IMR-90 (cell line): ENCODE data around the gene GPHA2. TPM values are rescaled to one million over a fixed set of nuclear protein-coding genes. Genes with fewer than 3 reads are reported as not detected.

Source experiments
- ATAC-seq: fragments of 200-7000 bp; cut with Tn5 transposase; 2 replicates; pipeline ENCODE4 v1.9.1; 2020; ENCODE audit warnings: low read depth, mild to moderate bottlenecking, moderate library complexity
- BruUV-seq: library from RNA; stranded (reverse); fragments of 400-500 nt; replicated peaks from 2 replicates; lab custom pipeline; 2021; lab: Mats Ljungman, UMichigan
- CTCF ChIA-PET: fragments of 300-600 bp; formaldehyde crosslinking; extraction: SDS; loops from one replicate; lab custom pipeline; 2021; ENCODE audit warnings: antibody characterized with exemption; lab: Yijun Ruan, JAX
- POLR2A ChIA-PET: fragments of 300-600 bp; sonication (Branson Sonifier 250); formaldehyde crosslinking; loops from one replicate; lab custom pipeline; 2022; ENCODE audit warnings: antibody characterized with exemption; ENCODE audit not compliant: unreplicated experiment; lab: Charles Lee
- DNase-seq: peaks from one replicate; pipeline ENCODE4 v3.0.0; 2013
- H2AFZ ChIP-seq: replicated peaks from 2 replicates; pipeline ENCODE3; 2013; ENCODE audit warnings: low read length, mild to moderate bottlenecking; ENCODE audit not compliant: poor library complexity
- H2AK5ac ChIP-seq: 2 replicates; pipeline ENCODE4 v1.6.1; 2013; ENCODE audit warnings: low read depth, low read length, inconsistent platforms
- H2AK9ac ChIP-seq: replicated peaks from 2 replicates; pipeline ENCODE3; 2013; ENCODE audit warnings: mild to moderate bottlenecking, low read depth, low read length, moderate library complexity; ENCODE audit not compliant: poor library complexity
- H2BK120ac ChIP-seq: 2 replicates; pipeline ENCODE4 v1.6.1; 2013; ENCODE audit warnings: low read depth, low read length, inconsistent platforms
- H2BK15ac ChIP-seq: 3 replicates; pipeline ENCODE4 v1.6.1; 2013; ENCODE audit warnings: low read depth, low read length, inconsistent platforms
- H2BK20ac ChIP-seq: 2 replicates; pipeline ENCODE4 v1.6.1; 2013; ENCODE audit warnings: low read depth, mild to moderate bottlenecking, inconsistent platforms, low read length, moderate library complexity
- H2BK5ac ChIP-seq: 2 replicates; pipeline ENCODE4 v1.6.1; 2013; ENCODE audit warnings: mild to moderate bottlenecking, low read depth, low read length, inconsistent platforms; ENCODE audit not compliant: poor library complexity, severe bottlenecking
- H3K14ac ChIP-seq: replicated peaks from 2 replicates; pipeline ENCODE4 v1.6.1; 2013; ENCODE audit warnings: low read depth, low read length, inconsistent platforms
- H3K18ac ChIP-seq: 2 replicates; pipeline ENCODE4 v1.6.1; 2013; ENCODE audit warnings: low read depth, low read length, control low read depth
- H3K23ac ChIP-seq: 2 replicates; pipeline ENCODE4 v1.6.1; 2013; ENCODE audit warnings: low read depth, low read length, inconsistent platforms
- H3K27ac ChIP-seq: 2 replicates; pipeline ENCODE4 v1.5.1; 2013; ENCODE audit warnings: mild to moderate bottlenecking, control low read depth, low read length; ENCODE audit not compliant: insufficient read depth
- H3K27me3 ChIP-seq: 2 replicates; pipeline ENCODE4 v1.6.1; 2013; ENCODE audit warnings: low read length; ENCODE audit not compliant: control insufficient read depth, insufficient read depth
- H3K36me3 ChIP-seq: 2 replicates; pipeline ENCODE4 v1.6.1; 2013; ENCODE audit warnings: low read length, mixed read lengths; ENCODE audit not compliant: control insufficient read depth, insufficient read depth
- H3K4ac ChIP-seq: 2 replicates; pipeline ENCODE4 v1.6.1; 2013; ENCODE audit warnings: low read depth, low read length, inconsistent platforms
- H3K4me1 ChIP-seq: 2 replicates; pipeline ENCODE4 v1.6.1; 2013; ENCODE audit warnings: low read length, mixed read lengths; ENCODE audit not compliant: control insufficient read depth, insufficient read depth
- H3K4me2 ChIP-seq: 2 replicates; pipeline ENCODE4 v1.6.1; 2013; ENCODE audit warnings: low read depth, mild to moderate bottlenecking, control low read depth, low read length, moderate library complexity
- H3K4me3 ChIP-seq: 2 replicates; pipeline ENCODE4 v1.5.1; 2013; ENCODE audit warnings: low read depth, mild to moderate bottlenecking, control low read depth, low read length, moderate library complexity; ENCODE audit not compliant: insufficient read depth
- H3K56ac ChIP-seq: 2 replicates; pipeline ENCODE4 v1.6.1; 2013; ENCODE audit warnings: low read length, inconsistent platforms; ENCODE audit not compliant: insufficient read depth; ENCODE audit errors: extremely low read depth
- H3K79me1 ChIP-seq, 2 experiments: 2 replicates each; pipeline ENCODE4 v1.6.1; 2013; ENCODE audit warnings: low read length in 2 of 2, inconsistent platforms in 1 of 2, low read depth in 1 of 2
- H3K9ac ChIP-seq: 2 replicates; pipeline ENCODE4 v1.6.1; 2013; ENCODE audit warnings: low read depth, low read length, control low read depth
- H3K9me1 ChIP-seq: 2 replicates; pipeline ENCODE4 v1.6.1; 2013; ENCODE audit warnings: low read length, inconsistent platforms; ENCODE audit not compliant: insufficient read depth
- H3K9me3 ChIP-seq: 2 replicates; pipeline ENCODE4 v1.6.1; 2013; ENCODE audit warnings: low read length; ENCODE audit not compliant: control insufficient read depth, insufficient read depth
- H4K20me1 ChIP-seq: 2 replicates; pipeline ENCODE4 v1.6.1; 2013; ENCODE audit warnings: low read length, inconsistent platforms; ENCODE audit not compliant: insufficient read depth
- H4K5ac ChIP-seq: 2 replicates; pipeline ENCODE4 v1.6.1; 2013; ENCODE audit warnings: mild to moderate bottlenecking, low read depth, low read length, control low read depth
- H4K8ac ChIP-seq, 2 experiments: 2 replicates each; pipeline ENCODE4 v1.6.1; 2013; ENCODE audit warnings: low read depth in 2 of 2, low read length in 2 of 2, control low read depth in 1 of 2, inconsistent platforms in 1 of 2
- H4K91ac ChIP-seq: 2 replicates; pipeline ENCODE4 v1.6.1; 2013; ENCODE audit warnings: low read depth, low read length, inconsistent platforms; ENCODE audit not compliant: insufficient read depth
- CEBPB ChIP-seq: IDR thresholded peaks from 2 replicates; pipeline ENCODE4 v1.6.1; 2012; ENCODE audit warnings: low read depth, low read length, improper control_type of control experiment
- MAZ ChIP-seq: IDR thresholded peaks from 2 replicates; pipeline ENCODE4 v1.6.1; 2012; ENCODE audit warnings: low read depth, mild to moderate bottlenecking, low read length, improper control_type of control experiment, moderate library complexity, borderline replicate concordance
- WGBS, 2 experiments: methylation state at CpG; one replicate each; pipeline versions ENCODE4 v1.1.5 to v1.1.7; 2013; ENCODE audit warnings: missing lambda C conversion rate in 2 of 2; ENCODE audit not compliant: insufficient read length in 1 of 2; ENCODE audit errors: extremely low coverage in 2 of 2; 5-methylcytosine and 5-hydroxymethylcytosine counted together
- dilution Hi-C: fragments of 300-500 bp; cut with HindIII; formaldehyde crosslinking; loops from one replicate; pipeline ENCODE4 v1.14.3; 2018; ENCODE audit warnings: low sequenced_read_pairs; ENCODE audit not compliant: unreplicated experiment
- in situ Hi-C: fragments of 300-500 bp; cut with MboI; formaldehyde crosslinking; loops from 3 replicates; pipeline ENCODE4 v1.14.3; 2019; ENCODE audit warnings: low sequenced_read_pairs, inconsistent platforms, mixed read lengths
- intact Hi-C: fragments of 100-400 bp; cut with micrococcal nuclease; formaldehyde crosslinking; loops from 2 replicates; pipeline ENCODE4 v1.10.0; 2022
- polyA plus RNA-seq, 3 experiments: library from polyadenylated mRNA; depleted of rRNA; stranded (reverse); fragments of >200 nt; gene quantifications; 2 replicates each; pipeline ENCODE4 v1.2.3, GENCODE V29; 2012; ENCODE audit warnings: low replicate concordance in 1 of 3
- total RNA-seq: library from RNA; depleted of rRNA; stranded (reverse); fragments of >200 nt; gene quantifications from 2 replicates; pipeline ENCODE4 v1.2.3, GENCODE V29; 2012
- TF ChIP-seq, protein P1 (sequence below): fragments of 150-350 bp; IDR thresholded peaks from 2 replicates; pipeline ENCODE4 v1.6.1; 2016; ENCODE audit warnings: low read depth, mild to moderate bottlenecking, low read length, moderate library complexity, borderline replicate concordance

The GPHA2 gene
- total and polyA plus RNA-seq, 2 of the 4 experiments (the other 2 are of a cell fraction), result not detected

DNA sequence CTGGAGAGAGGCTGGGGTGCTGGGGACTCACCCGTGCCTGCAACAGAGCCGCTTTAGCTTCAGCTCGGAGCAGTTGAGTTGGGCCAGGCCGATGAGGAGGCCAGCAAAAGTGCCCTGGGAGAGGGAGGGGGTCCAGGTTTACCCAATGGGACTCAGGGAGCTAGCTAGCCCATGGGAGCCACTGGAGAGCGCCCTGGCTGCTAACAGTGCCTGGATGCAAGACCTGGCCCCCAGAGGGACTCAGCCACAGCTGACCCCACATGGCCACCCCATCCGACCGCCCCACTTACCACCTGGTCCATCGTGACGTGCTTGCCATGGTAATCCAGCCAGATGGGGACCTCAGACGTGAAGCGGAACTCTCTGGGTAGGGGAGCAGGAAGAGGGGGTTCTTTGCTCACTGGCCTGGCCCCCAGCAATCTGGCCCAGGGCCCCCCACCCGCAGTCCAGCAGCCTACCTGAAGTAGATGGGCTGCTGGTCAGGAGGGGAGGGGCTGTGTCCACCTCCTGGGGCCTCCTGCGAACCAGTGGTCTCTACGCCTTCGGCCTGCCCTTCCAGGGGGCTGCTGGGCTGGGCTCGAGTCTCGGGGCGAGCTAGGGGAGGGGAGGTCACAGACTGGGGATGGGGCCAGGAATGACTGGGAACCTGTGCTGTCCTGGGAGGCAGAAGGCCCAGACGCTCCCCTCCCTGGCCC, 38.2 kb downstream of the GPHA2 start:
- Histone ChIP-seq H2AK9ac (peak overlapping the region; percentile 16), H4K8ac (no peak overlapping the region), H3K23ac (no peak overlapping the region), H3K79me1 (no peaks in the 10 kb centered on the region), H4K91ac (no peak overlapping the region), H3K27ac (no peak overlapping the region), H4K20me1 (peaks cover 4% of the 10 kb centered on the region; the same call in 1 of the 2 replicates), H2BK120ac (no peak overlapping the region), H3K56ac (no peak overlapping the region), H3K4ac (no peak overlapping the region), H4K5ac (no peak overlapping the region), H2BK15ac (no peak overlapping the region), H3K4me3 (no peak overlapping the region), H2BK5ac (no peak overlapping the region), H3K27me3 (no peaks in the 10 kb centered on the region), H3K9me1 (no peaks in the 10 kb centered on the region), H3K4me2 (no peak overlapping the region), H3K4me1 (no peaks in the 10 kb centered on the region), H3K14ac (no peak overlapping the region), H3K9me3 (no peaks in the 10 kb centered on the region), H3K18ac (no peak overlapping the region), H2BK20ac (no peak overlapping the region), H3K9ac (no peak overlapping the region), H2AFZ (no peak overlapping the region), H2AK5ac (no peak overlapping the region), H3K36me3 (peaks cover 47% of the 10 kb centered on the region)
- BruUV-seq, result no TSS peak
- dilution Hi-C loops (no loop called here), intact Hi-C loops (no loop called here), in situ Hi-C loops (no loop called here)
- DNase-seq (no peak), ATAC-seq (no peak)
- TF ChIP-seq MAZ, result no peak
- no peak for TF ChIP-seq CEBPB
- TF ChIP-seq, protein P1, sequence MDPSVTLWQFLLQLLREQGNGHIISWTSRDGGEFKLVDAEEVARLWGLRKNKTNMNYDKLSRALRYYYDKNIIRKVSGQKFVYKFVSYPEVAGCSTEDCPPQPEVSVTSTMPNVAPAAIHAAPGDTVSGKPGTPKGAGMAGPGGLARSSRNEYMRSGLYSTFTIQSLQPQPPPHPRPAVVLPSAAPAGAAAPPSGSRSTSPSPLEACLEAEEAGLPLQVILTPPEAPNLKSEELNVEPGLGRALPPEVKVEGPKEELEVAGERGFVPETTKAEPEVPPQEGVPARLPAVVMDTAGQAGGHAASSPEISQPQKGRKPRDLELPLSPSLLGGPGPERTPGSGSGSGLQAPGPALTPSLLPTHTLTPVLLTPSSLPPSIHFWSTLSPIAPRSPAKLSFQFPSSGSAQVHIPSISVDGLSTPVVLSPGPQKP, result no peak
- 90% methylated on average over 2 of the region's 19 CpGs; no CpG with 5 or more reads in 1 of the 2 experiments for WGBS, 2 experiments
- CTCF ChIA-PET, result no interaction called here
- POLR2A ChIA-PET, result no interaction called here
